Measurements from ENCODE around the gene OR52B6.

The OR52B6 gene

DNA sequence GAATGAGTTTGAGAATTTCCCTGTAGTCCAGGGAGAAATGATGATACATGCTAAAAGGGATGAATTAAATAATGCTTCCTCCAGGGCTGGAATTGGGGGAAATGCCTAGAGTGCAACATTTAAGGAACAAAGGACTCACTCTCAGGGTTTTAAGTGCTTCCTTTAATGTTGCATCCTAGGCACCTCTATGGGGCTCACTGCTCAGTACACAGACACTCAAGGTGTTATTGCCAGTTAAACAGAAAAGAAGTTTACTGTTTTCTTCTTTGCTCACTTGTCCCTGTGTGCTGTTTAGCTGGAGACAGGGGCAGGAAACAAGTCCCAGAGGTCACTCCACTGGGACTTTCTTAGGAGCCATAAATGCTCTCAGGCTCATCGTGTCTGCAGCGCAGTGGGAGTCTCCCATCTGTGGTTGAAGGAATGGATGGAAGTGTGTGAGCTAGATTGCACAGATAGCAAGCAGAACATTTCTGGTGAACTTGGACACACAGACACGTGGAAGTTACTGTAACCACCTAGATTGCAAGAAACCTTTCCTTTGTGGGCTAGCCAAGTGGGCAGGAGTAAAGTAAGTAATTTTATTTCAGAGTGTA, 24.0 kb upstream of the OR52B6 start:
- H3K4me2 ChIP-seq (ENCODE audit: insufficient read depth, low read length): no peak overlapping the region
- H3K4me1 ChIP-seq (ENCODE audit: insufficient read depth, low read length): no peaks in the 10 kb centered on the region
- ATAC-seq (ENCODE audit: insufficient read depth, low read depth) (no peak), DNase-seq (no peak)
- H3K27ac ChIP-seq (ENCODE audit: low read length): no peak overlapping the region
- no peak overlapping the region for H2AFZ ChIP-seq (ENCODE audit: low read depth, low read length)
- no peak overlapping the region for H3K9ac ChIP-seq (ENCODE audit: low read depth, low read length)
- no peaks in the 10 kb centered on the region for H3K36me3 ChIP-seq (ENCODE audit: insufficient read depth, low read length)
- no peak overlapping the region for H3K4me3 ChIP-seq (ENCODE audit: low read depth in 1 of 2, low read length in 2 of 2)
- TF ChIP-seq EZH2 (IDR thresholded peaks at IDR 0.05; ENCODE audit: borderline replicate concordance, low read depth, low read length, severe bottlenecking): no peak
- TF ChIP-seq, protein P1, sequence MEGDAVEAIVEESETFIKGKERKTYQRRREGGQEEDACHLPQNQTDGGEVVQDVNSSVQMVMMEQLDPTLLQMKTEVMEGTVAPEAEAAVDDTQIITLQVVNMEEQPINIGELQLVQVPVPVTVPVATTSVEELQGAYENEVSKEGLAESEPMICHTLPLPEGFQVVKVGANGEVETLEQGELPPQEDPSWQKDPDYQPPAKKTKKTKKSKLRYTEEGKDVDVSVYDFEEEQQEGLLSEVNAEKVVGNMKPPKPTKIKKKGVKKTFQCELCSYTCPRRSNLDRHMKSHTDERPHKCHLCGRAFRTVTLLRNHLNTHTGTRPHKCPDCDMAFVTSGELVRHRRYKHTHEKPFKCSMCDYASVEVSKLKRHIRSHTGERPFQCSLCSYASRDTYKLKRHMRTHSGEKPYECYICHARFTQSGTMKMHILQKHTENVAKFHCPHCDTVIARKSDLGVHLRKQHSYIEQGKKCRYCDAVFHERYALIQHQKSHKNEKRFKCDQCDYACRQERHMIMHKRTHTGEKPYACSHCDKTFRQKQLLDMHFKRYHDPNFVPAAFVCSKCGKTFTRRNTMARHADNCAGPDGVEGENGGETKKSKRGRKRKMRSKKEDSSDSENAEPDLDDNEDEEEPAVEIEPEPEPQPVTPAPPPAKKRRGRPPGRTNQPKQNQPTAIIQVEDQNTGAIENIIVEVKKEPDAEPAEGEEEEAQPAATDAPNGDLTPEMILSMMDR (IDR thresholded peaks at IDR 0.05; ENCODE audit: borderline replicate concordance, extremely low read depth, low read length, poor library complexity, severe bottlenecking): no peak
- peaks cover 6% of the 10 kb centered on the region for H3K27me3 ChIP-seq (ENCODE audit: insufficient read depth, low read length, poor library complexity)
- no peaks in the 10 kb centered on the region for H3K9me3 ChIP-seq (ENCODE audit: insufficient read depth, low read length, severe bottlenecking)
- H3K79me2 ChIP-seq (ENCODE audit: insufficient read depth, low read length): no peaks in the 10 kb centered on the region
- no peaks in the 10 kb centered on the region; the same call in 1 of the 2 replicates for H4K20me1 ChIP-seq (ENCODE audit: insufficient read depth, low read length)

DNA sequence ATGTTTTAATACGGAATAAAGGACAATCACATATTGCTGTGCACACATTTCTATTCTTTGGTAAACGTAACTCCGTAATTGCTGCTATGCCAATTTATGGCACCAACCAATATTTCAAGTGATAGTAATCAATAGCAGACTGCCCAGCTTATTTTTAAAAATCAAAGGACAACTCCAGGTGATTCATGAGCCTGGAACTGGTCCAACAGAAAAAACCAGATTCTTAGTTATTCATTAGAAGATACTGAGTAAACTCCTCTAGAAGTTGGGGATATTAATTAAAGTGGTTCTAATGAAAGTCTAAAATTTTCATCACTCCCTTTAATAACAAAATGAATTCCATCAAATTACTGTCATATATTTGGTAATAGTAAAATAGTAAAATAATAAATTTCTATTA, 22.9 kb upstream of the OR52B6 start:
- Histone ChIP-seq H3K9ac (ENCODE audit: low read depth, low read length) (no peak overlapping the region), H3K4me3 (ENCODE audit: low read depth in 1 of 2, low read length in 2 of 2) (no peak overlapping the region), H3K27me3 (ENCODE audit: insufficient read depth, low read length, poor library complexity) (peaks cover 6% of the 10 kb centered on the region), H3K27ac (ENCODE audit: low read length) (no peak overlapping the region), H2AFZ (ENCODE audit: low read depth, low read length) (no peak overlapping the region), H3K4me1 (ENCODE audit: insufficient read depth, low read length) (no peaks in the 10 kb centered on the region), H4K20me1 (ENCODE audit: insufficient read depth, low read length) (no peaks in the 10 kb centered on the region; the same call in 1 of the 2 replicates), H3K36me3 (ENCODE audit: insufficient read depth, low read length) (no peaks in the 10 kb centered on the region), H3K79me2 (ENCODE audit: insufficient read depth, low read length) (no peaks in the 10 kb centered on the region), H3K9me3 (ENCODE audit: insufficient read depth, low read length, severe bottlenecking) (no peaks in the 10 kb centered on the region), H3K4me2 (ENCODE audit: insufficient read depth, low read length) (no peak overlapping the region)
- ATAC-seq (ENCODE audit: insufficient read depth, low read depth) (no peak), DNase-seq (no peak)
- TF ChIP-seq EZH2 (IDR thresholded peaks at IDR 0.05; ENCODE audit: borderline replicate concordance, low read depth, low read length, severe bottlenecking): no peak
- TF ChIP-seq, protein P1 (IDR thresholded peaks at IDR 0.05; ENCODE audit: borderline replicate concordance, extremely low read depth, low read length, poor library complexity, severe bottlenecking): no peak

DNA sequence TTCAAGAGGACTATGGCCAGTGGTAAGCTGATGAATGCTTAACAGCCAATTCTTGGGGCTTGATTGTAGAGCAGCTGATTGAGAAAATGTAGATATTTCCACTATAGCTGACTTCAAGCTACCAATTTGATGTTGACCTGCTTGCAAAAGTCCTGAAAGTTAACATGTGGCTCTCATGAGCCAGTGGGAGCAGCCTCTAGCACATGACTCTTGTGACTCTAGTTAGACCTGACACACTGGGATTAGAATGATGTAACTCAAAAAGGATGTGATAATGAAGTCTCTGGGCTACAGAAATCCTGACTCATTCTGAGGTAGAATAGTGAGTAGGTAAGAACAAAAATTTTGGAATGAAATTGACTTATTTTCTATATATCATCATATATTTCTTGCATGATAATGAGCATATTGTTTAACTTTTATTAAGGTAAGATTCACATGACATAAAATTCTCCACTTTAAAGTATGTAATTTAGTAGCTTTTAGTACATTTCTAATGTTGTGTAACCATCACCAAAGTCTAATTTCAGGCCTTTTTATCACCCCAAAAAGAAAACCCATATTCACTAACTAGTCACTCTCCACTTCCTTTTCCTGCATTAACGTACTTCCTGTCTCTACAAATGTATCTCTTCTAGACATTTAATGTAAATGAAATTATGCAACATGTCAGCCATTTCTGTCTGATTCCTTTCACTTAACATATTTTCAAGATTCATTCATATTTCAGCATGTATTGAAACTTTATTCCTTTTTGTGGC, 16.2 kb upstream of the OR52B6 start:
- Histone ChIP-seq H3K9ac (ENCODE audit: low read depth, low read length) (no peak overlapping the region), H3K27me3 (ENCODE audit: insufficient read depth, low read length, poor library complexity) (peaks cover 4% of the 10 kb centered on the region), H3K36me3 (ENCODE audit: insufficient read depth, low read length) (no peaks in the 10 kb centered on the region), H3K4me2 (ENCODE audit: insufficient read depth, low read length) (no peak overlapping the region), H3K4me3 (ENCODE audit: low read depth in 1 of 2, low read length in 2 of 2) (no peak overlapping the region), H3K27ac (ENCODE audit: low read length) (no peak overlapping the region), H3K4me1 (ENCODE audit: insufficient read depth, low read length) (peaks cover 6% of the 10 kb centered on the region), H2AFZ (ENCODE audit: low read depth, low read length) (peak overlapping the region; percentile 46), H4K20me1 (ENCODE audit: insufficient read depth, low read length) (no peaks in the 10 kb centered on the region), H3K79me2 (ENCODE audit: insufficient read depth, low read length) (no peaks in the 10 kb centered on the region), H3K9me3 (ENCODE audit: insufficient read depth, low read length, severe bottlenecking) (peaks cover 6% of the 10 kb centered on the region)
- TF ChIP-seq, protein P1 (IDR thresholded peaks at IDR 0.05; ENCODE audit: borderline replicate concordance, extremely low read depth, low read length, poor library complexity, severe bottlenecking): no peak
- DNase-seq: no peak
- no peak for ATAC-seq (ENCODE audit: insufficient read depth, low read depth)

Measured in DND-41 (cell line).